PC-3 (cell line): Measurements from ENCODE around the gene PPP1R1B.

ENCODE experiments used
- EZH2 ChIP-seq: fragments of 300-600 bp; sonication (generic); IDR thresholded peaks from one replicate; pipeline ENCODE4 v1.6.1; 2017; ENCODE audit warnings: antibody characterized with exemption, mild to moderate bottlenecking, low read length; ENCODE audit not compliant: unreplicated experiment
- EZH2phosphoT487 ChIP-seq: fragments of 300-600 bp; sonication (generic); IDR thresholded peaks from 2 replicates; pipeline ENCODE4 v1.6.1; 2018; ENCODE audit warnings: mild to moderate bottlenecking, antibody characterized with exemption, low read length, borderline replicate concordance
- TF ChIP-seq, protein P1 (sequence below): fragments of 300-600 bp; sonication (generic); conservative IDR thresholded peaks from 2 replicates; pipeline ENCODE4 v1.5.1; 2017; ENCODE audit warnings: antibody characterized with exemption, low read depth, mild to moderate bottlenecking, low read length

DNA sequence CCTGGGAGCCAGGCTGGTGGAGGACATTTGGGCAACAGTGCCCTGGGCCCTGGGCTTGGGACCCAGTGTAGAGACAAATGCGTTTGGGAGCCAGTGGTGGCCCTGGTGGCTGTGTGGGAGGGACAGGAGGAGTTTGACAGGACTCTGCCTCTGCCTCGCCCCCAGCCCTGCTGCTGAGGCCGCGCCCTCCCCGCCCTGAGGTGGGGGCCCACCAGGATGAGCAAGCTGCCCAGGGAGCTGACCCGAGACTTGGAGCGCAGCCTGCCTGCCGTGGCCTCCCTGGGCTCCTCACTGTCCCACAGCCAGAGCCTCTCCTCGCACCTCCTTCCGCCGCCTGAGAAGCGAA, 26.5 kb downstream of the PPP1R1B start:
- TF ChIP-seq, protein P1, sequence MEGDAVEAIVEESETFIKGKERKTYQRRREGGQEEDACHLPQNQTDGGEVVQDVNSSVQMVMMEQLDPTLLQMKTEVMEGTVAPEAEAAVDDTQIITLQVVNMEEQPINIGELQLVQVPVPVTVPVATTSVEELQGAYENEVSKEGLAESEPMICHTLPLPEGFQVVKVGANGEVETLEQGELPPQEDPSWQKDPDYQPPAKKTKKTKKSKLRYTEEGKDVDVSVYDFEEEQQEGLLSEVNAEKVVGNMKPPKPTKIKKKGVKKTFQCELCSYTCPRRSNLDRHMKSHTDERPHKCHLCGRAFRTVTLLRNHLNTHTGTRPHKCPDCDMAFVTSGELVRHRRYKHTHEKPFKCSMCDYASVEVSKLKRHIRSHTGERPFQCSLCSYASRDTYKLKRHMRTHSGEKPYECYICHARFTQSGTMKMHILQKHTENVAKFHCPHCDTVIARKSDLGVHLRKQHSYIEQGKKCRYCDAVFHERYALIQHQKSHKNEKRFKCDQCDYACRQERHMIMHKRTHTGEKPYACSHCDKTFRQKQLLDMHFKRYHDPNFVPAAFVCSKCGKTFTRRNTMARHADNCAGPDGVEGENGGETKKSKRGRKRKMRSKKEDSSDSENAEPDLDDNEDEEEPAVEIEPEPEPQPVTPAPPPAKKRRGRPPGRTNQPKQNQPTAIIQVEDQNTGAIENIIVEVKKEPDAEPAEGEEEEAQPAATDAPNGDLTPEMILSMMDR, result no peak
- TF ChIP-seq EZH2, result no peak
- TF ChIP-seq EZH2phosphoT487, result no peak
